HG03432 (cell line): ENCODE results near the gene ASB16.

Experiments
- ATAC-seq: cut with Tn5 transposase; IDR thresholded peaks from one replicate; pipeline ENCODE4 v1.9.1; 2021; ENCODE audit warnings: mild to moderate bottlenecking, moderate library complexity; ENCODE audit not compliant: unreplicated experiment

Gene ASB16

DNA sequence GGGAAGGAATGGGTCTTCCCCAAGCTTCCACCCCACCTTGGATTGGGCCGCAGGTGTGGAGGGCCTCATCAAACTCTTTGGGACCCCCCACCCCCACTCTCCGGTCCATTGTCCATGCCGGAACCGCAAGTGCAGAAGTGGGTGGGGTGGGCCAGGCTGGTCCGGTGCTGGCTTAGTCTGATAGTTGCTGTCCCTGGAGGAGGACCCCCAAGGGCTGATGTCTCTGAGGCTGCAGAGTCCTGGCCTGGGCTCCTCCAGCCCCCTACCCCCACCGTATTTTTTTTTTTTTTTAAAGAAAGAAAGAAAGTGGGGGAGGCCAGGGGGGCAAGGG, 36.3 kb downstream of the ASB16 start:
- no peak for ATAC-seq

DNA sequence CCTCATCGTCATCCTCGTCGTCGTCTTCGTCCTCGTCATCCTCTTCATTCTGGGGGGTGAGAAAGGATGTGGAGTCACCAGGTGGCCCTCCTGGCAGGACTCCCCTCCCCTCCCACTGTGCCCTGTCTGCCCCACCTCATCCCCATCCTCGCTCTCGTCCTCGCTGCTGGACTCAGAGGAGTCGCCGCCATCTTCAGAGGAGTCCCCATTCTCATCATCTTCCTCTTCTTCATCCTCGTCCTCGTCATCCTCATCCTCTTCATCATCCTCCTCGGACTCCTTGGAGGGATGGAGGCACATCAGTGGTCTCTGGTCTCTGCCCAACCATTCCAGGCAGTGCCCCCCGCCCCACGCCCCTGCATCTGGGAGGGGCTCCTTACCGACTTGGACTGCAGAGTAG, 36.8 kb downstream of the ASB16 start:
- ATAC-seq, result no peak

DNA sequence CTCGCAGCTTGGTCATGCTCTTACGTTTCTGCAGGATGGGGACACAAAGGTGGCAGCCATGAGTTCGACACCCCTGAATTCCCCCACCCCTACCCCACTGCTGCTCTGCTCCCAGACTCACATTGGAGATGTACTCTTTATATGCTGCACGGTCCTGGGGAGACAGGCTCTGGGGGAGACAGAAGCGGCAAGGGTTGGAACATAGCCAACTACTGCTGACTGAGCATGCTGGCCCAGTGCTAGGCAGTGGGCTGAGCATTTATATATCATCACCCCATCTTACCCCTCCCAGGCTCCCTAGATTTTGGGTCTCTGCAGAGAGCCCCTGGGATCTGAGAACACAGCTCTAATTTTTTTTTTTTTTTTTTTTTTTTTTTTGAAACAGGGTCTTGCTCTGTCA, 37.2 kb downstream of the ASB16 start:
- ATAC-seq, result no peak

DNA sequence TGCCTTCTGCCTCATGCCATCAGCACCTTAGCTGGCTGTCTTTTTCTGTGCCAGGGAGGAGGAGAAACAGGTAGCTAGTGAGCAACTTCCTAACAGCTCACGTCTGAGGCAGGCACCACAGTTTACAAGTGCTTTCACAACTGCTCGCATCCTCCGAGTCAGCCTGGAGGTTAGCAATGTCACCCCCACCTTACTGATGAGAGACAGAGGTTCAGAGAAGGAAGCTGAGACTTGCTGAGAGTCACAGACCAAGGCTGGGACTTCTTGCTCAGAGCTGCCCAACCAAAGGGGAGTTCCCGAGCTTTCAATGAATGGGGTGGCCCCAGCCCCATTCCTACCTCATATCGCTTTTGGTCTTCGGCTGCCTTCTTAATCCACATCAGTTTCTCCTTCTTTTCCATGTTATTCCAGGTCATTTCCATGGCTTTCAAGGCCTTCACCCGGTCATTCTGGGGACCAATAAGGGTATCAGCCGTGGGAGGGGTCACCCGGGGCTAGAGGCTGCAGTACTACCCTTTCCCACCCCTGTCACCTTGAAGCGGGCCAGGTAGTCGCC, 39.4 kb downstream of the ASB16 start:
- ATAC-seq, result peak; percentile 14

DNA sequence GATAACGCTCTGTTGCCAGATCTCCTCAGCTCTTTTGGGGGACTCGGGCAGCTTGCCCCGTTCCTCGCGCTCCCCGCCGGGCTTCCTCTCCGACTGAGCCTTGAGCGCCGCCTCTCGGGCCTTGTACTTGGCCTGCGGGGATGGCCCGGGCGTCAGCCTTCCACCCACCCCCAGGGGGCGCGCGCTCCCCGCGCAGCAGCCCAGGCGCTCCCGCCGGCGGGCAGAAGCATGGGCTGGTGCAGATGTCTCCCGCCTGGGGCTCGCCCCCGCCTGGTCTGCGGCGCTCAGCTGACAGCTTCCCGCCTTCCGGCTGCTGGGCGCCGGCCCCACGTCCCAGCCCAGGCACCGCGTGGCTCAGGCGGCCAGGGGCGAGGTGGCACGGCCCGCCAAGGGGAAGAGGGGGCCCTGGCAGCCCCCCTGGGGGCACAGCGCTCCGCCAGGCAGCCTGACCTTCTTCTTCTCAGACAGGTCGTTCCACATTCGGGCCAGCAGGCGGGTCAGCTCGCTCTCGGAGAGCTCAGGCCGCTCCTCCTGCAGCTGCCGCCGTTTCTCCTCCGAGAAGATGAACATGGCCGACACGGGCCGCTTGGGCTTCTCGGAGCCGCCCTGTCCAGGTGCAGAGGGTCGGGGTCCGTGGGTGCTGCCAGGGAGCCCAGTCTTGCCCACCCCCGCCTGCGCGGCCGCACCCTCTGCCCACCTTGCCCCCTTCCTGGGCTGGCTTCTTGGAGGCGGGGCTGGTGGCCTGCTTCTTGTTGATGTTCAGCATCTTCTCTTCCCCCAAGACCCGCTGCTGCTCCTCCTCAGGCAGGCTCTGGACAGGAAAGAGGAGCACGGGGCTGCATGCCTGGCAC, 40.1 kb downstream of the ASB16 start:
- ATAC-seq, result peak; percentile 80

DNA sequence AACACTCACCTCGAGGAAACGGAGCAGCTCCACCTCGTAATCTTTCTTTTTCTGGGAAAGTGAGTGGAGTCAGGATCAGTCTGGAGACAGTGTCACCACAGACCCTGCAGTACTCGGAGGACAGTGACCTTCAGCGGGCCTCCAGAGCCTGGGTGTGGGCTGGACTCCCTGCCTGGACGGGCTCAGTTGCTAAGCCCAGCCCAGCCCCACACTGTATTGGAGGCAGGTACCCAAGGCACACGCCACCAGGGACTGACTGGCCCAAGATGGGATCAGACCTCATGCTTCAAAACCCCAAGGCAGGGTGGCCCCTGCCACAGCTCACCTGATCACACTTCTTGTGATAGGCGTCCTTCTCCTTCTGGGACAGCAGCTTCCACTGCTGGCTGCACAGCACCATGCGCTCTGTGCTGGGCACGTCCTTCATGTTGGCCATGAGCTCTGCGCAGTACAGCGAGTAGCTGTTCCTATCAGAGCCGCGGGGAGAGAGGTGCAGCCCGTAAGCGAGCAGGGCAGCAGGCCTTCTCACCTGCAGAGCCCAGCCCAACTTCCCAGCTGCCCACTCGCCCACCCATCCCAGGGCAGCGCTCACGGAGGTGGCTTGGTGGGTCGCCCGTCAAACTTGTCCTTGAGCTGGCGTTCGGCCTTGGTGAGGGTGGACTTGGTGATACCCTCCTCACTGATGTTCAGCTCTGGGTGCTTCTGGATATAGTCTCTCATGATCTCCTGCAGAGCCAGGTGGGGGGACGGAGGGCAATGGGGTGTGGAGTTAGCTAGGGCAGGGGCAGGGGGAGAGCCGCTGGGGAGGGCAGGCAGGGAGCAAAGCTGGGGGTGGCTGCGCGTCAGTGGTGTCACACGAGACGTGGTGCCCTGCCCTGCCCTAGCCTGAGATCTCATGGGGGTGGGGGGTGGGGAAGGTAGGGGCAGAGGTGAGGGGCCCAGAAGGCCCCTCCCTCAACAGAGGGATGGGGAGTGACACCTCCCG, 41.1 kb downstream of the ASB16 start:
- ATAC-seq, result no peak

DNA sequence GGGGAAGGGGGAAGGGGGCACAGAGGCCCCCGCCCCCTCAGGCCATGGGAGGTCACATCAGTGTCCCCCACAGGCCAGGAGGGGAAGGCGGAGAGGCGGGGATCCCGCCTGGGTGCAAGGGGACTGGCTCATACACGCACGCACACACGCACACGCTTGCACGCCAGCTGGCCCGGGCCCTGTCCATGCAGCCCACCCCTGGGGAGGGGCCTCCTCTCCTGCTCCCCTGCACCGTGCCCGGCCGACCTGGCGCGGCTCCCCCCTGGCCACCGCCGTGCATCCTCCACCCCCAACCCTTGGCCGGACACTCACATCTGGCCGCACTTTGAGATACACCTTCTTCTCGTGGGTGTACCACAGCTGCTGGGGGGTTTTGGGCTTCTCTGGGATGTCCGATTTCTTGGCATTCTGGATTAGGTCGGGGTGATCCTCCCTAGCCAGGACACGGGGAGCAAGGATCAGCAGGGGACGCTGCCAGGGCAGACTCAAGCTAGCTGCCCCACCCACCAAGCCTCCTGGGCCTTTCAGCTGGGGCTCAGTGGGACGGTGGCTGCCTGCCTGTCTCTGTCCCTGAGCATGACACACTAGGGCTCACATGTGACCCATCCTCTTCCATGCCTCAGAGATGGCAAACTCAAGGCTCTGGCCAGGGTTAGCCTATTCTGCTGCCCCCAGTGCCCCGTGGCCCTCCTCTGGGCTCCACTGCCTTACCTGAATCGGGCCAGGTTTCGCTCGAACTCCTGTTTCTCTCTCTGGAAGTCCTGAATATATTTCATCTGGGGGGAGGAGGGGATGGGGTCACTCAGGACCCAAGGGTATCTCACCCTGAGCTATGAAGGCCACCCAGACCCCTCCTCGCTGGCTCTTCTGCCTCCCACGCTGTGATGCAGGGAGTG, 42.3 kb downstream of the ASB16 start:
- ATAC-seq, result no peak

DNA sequence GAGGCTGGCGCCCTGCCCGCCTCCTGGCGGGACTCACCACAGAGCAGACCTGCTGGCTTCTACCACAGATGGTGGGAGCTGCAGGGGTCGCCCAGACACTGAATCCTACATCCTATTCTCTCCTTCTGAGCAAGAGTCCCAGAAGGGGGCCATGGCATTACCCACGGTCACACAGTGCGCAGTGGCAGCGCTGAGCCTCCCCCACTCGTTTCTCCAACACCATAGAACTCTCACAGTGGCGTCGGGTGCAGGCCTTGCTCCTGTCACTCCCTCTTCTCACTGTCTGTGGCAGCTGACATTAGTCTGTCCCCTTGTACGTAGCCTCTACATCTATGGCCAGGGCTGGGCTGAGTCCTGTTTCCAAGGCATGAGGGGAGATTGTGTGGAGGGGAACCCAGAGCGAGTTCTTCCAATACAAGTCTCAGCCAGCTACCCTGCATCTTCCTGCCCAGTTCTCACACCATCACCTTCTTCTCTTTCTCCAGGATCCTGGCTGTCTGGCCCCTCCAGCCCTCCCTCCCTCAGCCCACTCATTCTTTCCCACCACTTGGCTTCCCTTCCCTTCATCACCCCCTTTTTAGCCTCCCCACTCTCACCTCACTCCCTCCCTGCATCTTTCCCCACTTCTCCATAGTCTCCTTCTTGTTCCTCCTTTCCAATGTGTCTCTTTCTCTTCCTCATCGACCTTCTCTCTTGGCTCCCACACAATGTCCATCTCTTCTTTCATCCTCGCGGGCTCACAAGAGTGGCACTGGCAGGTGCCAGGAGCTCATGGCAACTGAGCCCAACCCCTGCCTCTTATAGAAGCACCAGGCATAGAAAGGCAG, 43.1 kb downstream of the ASB16 start:
- no peak for ATAC-seq

DNA sequence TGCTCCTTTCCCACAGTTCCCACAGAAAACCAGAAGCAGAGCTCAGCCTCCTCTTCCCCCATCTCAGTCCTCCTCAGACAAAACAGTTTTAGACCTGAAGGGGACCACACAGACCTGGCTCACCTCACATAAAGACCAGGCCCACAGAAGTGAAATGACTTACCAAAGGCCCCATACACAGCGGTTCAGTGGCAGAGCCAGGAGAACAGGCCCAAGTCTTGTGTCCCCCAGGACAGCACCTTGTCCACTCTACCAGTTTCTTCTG, 43.7 kb downstream of the ASB16 start:
- ATAC-seq, result no peak

DNA sequence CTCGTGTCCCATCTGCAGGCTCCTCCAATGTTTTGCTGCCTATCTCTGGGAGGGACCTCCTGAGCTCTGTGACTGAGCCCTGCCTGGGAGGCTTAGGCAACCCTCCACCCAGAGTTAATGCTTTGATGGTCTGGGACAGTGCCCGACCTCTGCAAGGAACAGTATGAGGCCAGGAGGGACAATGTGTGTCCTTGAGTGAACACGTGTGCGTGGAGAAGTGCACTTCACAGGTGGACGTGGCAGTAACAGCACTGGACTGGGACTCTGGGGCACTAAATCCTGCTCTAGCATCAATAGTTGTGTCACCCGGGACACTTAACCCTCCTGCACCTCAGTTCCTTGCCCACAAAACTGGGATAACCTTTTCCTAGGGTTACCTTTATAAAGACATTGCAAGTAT, 44.4 kb downstream of the ASB16 start:
- no peak for ATAC-seq

DNA sequence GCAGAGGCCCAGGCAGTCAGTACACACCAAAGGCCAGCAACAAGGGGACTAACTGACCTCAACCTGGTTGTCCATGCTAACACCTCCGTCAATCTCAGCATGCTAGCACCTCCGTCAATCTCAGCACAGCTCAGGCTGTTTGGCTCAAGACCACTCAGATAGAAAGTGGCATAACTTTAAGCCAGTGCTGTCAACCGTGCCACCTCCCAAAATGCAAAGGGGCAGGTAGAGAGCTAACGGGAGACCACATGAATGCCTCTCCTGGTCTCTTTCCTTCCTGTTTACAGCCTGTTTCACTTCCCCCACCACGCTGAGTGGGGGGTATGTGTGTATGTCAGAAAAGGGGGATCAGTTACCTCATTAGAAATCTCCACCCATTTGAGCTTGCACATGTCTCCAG, 45.7 kb downstream of the ASB16 start:
- no peak for ATAC-seq

DNA sequence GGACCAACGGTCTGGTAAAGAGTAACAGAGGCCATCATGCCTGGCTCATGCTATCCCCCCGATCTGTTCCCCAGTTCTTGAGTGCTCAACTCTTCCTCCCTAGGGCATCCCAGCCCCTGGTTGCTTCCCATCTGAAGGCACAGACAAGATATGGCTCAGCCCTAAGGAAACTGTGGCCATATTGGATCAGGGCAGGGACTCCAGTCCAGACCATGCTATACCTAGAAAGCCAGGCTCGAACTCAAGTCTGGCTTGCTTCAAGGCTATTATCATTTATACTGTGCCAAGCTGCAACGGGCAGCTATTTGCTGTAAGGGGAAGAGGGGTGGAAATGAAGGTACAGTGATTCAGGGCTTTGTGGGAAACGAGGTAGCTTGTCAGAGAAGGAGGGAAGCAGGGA, 46.2 kb downstream of the ASB16 start:
- ATAC-seq, result no peak

DNA sequence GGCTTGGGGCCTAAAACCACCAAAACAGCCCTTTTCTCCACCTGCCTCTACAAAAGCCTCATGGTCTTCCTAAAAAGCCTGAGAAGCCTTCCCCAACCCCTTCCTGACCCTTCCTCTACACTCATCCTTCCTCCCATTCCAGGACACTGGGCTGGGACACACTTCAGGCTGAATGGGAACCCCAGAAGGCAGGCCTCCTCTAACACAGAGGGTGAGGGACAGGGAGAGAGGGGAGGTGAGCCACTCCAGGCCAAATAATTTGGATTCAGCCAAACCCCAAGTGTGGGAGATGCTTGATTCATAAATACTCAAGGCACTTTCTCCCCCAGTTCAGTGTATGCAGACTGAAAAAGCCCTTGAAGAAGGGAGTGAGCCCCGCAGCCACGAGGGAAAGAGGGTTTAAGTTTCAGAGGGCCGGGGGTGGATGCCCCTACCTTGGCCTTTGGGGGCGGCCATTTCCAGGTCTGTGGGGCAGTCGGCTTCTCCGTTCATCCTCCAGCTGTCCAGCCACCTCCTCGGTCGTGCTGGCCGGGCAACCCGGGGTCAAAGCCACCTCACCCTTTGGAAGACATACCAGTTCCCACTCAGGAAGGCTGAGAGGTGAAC, 47.3 kb downstream of the ASB16 start:
- no peak for ATAC-seq

DNA sequence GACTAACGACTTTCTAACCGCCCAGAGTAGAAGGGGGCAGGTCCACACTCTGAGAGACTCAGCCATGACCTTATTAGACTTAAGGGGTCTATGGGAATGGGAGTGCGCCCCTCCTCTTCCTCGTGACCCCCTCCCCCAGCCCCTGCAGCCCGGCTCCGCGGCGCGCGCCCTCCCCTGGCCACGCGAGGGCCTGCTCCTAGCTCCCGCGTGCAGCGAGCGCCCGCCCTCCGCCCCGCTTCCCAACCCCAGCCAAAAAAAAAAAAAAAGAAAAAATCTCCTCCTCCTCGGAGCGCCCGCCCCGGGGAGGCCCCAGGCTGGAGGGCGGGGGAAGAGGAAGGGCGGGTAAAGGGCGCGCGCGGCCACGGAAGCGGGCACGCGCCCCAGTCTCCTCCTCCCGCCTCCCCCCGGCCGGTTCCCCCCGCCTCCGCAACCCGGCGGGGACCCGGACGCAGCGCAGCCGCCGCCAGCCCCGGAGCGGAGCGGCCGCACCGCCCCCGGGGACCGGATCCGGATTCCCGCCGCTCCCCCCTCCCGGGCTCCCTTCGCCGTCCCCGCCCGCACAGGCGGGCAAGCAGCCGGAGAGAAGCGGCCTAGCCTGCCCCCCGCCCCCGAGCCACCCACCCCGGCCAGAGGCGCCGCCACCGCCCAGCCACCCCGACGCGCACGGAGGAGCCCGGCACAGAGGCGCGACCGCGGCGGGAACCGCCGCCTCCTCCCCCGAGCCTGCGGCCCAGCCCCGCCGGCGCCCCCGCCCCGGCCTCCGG, 48.0 kb downstream of the ASB16 start:
- peak; percentile 32 for ATAC-seq

DNA sequence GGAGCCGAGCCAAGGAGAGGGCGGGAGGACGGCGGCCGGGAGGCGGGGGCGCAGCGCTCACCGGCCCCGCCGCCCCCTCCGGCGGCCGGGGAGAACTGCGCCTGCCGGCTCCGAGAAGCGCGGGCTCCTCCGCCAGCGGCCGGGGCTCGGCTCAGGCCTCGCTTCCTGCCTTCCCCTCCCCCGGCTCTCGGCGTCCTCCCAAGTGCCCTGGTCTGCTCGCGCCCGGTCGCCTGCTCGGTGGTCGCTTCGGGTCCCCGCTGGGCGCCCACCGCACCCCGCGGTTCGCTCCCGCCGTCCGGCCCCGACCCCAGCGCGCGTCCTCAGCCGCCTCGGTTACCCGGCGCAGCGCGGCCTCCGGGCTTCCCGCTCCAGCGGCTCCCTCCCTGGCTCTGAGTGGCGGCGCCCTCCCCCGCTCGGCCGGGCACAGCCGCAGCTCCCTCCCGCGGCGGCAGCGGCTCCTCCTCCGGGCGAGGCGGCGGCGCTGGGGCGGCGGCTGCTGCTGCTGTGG, 48.7 kb downstream of the ASB16 start:
- ATAC-seq, result peak; percentile 42

DNA sequence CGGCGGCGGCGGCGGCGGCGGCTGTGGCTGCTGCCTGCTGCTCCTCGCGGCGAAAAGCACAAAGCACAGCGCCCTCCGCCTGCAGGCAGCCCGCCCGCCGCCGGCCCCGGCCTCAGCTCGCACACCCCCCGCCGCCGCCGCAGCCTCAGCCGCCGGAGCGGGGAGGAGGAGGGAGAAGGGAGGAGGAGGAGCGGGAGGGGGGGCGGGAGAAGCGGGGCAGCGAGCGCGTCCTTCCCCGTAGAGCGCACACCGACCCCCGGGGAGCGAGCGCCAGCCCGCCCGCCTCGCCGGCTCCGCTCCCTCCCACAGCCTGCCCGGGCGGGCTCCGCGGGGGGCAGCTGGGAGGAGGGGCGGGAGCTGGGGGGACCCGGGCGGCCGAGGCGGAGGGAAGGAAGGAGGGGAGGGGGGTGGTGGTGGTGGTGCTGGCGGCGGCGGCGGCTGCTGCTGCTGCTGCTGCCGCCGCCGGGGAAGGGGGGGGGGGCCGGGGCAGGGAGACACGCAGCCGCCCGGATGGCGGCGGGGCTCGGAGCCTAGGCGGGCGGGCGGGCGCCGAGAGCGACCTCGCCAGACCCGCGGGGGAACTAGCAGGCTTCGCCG, 49.2 kb downstream of the ASB16 start, which contains the start of gene UBTF:
TSS of gene UBTF (minus strand) at position 60 of the 597 bp plus-strand sequence. CDS start 1,446 bp downstream, outside the sequence.
- ATAC-seq, result peak; percentile 15

DNA sequence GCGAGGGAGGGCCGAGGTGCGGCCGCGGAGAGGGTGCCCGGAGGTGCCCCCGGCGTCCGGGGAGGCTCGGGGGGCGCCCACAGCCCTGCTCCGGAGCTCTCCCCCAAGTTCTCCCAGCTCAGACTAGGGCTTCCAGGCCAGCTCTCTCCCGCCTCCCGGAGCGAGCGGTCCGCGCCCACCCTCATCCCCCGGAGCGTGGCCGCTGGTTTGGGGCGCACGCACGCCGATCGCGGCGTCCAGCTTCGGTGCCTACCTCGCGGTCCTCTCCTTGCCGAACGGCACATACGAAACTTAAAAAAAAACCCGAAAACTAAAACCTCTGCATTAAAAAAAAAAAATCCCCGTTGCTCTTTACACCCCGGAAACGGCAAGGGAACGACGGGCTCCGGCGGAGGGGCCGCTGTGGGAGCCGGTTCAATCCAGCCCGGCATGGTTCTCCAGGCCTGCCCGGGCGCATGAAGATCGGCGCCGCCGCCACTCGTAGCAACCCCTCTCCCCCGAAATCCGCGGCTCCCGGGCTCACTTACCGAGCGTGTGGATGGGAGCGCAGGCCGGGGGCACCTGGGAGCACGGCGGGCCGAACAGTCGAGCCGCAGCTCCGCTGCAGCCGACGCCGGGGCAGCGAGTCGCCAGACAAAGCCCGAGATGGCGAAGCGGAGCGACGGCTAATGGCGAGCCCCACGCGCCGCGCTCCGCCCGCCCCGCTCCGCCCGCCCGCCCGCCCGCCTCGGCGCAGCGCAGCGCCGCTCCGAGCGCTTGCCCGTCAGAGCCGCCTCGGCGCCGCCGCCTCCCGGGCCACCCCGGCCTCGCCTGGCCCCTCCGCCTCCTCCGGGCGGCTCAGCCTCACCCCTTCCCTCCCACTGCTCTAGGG, 49.9 kb downstream of the ASB16 start:
- no peak for ATAC-seq
